Measurements from ENCODE around the gene FCF1.

DNA sequence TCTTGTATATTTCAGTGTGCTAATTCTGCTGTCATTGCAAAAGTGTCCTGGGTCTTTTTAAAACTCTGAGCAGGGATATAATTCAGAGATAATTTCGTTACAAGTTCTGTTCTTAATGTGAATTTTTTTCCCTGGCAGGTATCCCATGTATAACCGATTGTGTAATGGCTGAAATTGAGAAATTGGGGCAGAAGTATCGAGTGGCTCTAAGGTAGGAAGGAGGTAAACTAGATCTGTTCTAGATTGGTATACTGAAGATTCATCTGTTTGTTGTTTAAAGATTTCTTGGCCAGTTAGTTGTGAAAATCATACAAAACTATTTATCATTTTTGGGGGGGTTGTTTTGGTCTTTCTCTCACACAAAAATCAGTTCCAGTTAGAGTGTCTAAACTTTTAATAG is 10.2 kb downstream of the FCF1 start:
- TF ChIP-seq GABPA (IDR thresholded peaks at IDR 0.05; ENCODE audit: low read depth, low read length) (no peak), GABPA (CRISPR knock-in tag; IDR thresholded peaks at IDR 0.05; ENCODE audit: low read depth) (no peak), ARNT (IDR thresholded peaks at IDR 0.05) (no peak)
- TF ChIP-seq, protein P1, sequence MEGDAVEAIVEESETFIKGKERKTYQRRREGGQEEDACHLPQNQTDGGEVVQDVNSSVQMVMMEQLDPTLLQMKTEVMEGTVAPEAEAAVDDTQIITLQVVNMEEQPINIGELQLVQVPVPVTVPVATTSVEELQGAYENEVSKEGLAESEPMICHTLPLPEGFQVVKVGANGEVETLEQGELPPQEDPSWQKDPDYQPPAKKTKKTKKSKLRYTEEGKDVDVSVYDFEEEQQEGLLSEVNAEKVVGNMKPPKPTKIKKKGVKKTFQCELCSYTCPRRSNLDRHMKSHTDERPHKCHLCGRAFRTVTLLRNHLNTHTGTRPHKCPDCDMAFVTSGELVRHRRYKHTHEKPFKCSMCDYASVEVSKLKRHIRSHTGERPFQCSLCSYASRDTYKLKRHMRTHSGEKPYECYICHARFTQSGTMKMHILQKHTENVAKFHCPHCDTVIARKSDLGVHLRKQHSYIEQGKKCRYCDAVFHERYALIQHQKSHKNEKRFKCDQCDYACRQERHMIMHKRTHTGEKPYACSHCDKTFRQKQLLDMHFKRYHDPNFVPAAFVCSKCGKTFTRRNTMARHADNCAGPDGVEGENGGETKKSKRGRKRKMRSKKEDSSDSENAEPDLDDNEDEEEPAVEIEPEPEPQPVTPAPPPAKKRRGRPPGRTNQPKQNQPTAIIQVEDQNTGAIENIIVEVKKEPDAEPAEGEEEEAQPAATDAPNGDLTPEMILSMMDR (CRISPR knock-in tag; IDR thresholded peaks at IDR 0.05), result no peak
